ENCODE data around the gene SLN.
A peak's percentile ranks its signal among the peaks of the same experiment; 100 is the strongest.

The SLN gene

DNA sequence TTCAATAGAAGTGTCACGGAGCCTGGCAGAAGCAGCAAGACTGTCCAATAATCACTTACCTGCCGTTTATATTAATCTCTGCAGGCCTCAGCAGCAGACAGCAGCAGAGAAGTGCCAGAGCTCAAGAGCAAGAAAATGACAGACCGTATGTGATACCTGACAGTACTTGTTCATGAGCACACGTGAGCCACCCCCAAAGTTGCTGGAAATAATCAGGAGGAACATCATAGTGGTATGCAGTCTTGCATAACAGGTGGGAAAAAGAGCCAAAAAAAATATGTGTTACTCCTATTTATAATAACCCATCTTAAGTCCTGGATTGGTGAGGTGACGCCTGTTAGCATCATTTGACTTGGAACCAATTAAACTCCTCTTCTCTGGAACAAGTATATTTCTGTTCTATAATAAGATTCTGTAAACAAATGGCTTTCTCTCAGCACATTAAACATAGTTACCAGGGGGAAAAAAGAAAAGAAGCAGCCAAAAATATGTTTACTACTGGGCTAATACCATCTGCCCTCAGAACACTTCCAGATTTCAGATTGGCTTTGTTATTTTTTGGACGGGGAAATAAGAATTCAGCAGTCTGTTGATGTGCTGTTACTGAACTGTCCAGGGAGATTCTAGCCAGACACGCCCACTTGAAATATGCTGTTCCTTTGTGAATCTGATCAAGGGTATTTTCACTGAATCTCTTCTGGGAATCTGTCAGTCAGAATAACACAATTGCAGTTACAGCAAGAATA lies 7.9 kb upstream of the SLN start:
- no peak for DNase-seq (ENCODE audit: low spot score)

DNA sequence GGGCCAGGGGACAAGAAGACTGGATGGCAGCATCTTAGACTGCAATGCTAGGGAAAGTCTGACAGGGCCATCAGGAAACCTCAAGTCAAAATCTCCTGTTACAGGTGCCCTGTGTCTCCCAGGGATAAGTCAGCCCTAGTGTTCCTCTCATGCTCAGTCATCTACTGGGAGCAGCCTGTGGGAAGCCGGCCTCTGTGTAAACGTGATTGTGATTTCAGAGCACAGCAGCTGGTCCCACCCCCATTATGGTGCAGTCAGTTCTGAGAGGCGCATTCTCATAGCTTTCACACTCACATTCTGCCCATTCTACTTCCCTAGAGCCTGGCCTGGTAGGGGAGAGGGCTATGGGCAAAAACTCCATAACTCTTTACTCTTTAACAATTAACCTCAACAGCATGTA lies 7.2 kb upstream of the SLN start:
- no peak for DNase-seq (ENCODE audit: low spot score)

DNA sequence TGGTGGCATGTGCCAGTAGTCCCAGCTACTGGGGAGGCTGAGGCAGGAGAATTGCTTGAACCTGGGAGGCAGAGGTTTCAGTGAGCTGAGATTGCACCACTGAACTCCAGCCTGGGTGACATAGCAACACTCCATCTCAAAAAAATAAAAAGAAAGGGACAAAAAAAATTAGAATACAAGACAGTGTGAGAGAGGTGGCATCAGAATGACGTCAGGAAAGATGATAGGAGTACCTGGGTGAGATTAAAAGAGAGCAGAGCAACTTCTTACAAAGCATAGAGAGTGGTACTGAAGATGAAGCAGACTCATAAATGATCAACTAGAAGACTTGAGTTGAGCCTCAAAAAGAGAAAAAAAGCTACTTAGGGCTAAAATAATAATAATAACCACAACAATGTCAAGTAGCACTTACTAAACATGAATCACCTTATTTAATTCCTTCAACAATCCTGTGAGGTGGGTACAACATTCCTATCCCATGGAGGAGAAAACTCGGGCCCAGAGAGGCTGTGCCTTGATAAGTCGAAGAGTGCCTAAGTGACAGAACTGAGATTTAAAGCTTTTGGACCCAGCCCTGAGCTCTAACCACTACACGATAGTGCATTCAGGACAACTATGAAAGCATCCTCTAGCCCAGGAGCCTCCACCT lies 5.2 kb upstream of the SLN start:
- no peak for DNase-seq (ENCODE audit: low spot score)

DNA sequence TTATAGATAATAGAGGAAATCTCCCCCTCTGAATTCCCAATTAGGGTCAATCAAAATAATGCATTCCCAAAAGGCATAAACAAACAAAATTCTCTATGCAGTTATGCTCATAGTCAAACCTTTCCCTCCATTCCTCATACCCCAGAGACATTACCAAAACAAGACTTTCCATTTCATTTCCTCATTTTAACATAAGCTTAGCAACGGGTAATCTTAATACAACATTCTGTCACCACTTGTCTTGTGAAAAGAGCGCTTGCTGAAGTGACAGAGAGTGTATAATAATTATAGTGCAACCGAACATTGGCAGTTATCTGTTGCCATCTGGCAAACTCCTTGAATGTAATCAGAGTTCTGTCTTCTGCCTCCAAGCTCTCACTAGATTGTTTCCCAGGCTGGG lies 1.2 kb upstream of the SLN start:
- no peak for DNase-seq (ENCODE audit: low spot score)

DNA sequence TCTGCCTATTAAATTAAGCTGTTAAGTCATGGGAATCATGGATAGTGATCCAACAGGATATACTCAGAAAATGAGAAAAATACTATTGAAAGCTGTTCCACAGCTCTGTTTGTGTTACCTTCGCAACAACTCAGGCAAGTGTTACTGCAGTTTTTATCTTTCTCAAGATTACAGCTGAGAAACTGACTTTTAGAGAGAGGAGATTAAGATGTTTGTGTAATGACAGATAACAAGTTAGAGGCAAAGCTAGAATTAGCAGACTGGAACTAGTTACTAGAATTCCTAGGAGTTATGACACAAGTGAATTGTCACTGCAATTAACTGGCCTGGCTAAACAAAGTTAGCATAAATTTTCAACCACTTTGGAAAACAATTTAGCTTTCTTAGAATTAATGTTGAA lies 1.6 kb downstream of the SLN start:
- no peak for DNase-seq (ENCODE audit: low spot score)

DNA sequence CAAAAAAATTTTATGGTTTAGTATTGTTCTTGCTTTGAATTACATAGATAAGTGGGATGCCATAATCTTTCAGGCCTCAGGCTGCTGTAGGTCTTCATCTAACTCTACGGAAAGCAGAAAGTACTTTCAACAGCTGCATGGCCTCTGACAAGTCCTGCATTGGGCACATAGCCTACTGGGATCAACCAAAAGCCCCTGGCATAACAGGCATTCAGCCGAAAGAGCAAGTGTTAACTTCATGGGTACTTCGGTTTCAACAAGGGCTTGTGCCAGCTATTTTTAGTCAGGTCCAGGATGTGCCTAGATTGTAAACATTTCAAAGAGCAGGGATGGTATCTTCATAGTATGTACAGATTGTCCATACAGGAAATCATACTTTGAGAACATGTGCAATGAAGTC lies 3.1 kb downstream of the SLN start:
- no peak for DNase-seq (ENCODE audit: low spot score)

DNA sequence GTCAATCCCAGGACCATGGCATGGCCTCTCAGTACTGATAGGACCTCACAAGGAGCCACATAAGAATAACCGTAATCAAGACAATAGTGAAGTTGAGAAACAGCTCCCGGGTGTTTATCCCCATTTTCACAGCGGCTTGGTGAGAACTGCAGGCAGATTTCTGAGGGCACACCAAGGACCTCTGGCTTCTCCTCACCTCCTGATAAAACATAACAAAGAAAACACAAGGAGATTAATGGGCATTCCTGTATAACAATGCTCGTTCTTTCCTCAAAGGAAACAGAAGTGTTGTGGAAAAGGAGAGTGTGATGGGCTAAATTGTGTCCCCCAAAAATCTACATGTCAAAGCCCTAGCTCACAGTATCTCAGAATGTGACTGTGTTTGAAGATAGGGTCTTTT lies 4.0 kb downstream of the SLN start:
- DNase-seq (ENCODE audit: low spot score) = no peak

DNA sequence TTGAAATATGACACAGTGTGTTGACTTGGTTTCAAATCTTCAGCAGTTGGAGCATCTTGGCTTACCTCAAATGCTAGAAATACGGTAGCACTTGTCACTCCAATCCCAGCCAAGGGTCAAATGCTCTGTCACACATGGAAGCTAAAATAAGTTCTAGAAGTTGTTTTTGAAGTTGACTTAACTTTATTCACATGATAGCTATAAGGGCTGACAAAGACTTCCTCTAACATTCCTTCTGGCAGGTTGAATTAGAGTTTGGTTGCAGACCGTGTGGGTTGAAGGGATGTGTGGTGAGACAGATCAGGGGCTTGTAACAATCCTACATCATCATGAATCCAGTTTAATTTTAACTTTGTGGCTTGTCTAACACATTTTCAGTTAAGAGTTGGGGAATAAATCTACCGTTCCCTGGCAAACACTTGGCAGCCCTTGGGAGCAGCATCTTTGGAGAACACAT lies 4.6 kb downstream of the SLN start:
- no peak for DNase-seq (ENCODE audit: low spot score)

DNA sequence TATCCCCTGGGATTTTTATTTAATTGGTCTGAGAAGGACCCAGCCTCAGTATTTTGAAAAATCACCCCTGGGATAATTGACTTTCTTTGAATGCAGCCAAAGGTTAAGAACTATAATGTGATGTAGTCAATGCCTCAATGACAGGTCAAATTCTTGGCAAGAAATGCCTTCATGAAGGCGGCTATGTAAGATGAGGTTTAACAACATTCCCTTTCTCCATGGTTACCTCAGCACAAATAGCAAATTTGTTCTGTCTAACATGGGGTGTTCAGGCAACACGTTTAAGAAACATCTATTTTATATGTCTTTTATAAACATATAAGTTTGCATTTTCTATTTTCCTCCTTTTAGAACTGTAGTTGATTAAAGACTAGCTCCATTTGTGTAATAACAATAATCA lies 5.3 kb downstream of the SLN start:
- no peak for DNase-seq (ENCODE audit: low spot score)

DNA sequence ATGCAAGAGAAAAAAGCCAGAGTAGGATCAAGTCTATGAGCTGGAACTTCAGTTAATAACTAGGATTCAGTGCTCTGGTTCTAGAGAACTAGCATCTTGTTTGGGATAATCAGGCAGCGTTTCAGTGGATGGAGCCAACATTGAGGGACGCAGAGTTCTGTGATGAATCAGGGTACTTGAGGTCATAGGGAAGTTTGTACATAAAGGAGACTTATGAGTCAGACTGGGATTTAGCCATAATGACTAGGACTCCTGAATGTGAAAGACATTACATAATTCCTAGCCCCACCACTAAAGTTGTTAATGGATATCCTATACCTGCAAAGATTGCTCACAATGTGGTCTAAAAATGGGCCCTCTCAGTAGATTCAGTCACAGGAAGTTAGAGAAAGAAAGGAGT lies 6.8 kb downstream of the SLN start:
- DNase-seq (ENCODE audit: low spot score) = no peak

DNA sequence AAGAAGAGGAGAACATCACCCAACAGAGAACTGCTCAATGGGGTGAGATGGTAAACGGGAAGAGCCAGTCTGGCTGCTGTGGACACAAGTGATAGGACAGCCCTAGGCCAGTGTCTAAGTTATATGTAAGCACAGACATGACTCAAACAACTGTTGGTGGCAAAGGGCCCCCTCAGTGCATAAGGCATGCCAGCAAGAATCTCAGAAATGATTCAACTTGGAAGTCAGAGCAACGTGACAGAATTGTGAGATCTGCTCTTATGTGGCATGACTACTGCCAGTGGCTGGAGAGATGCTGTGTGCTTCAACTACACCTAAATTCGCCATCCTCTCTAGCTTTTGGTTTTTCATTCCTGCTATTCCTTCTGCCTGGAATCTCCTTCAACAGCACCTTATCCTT lies 7.4 kb downstream of the SLN start:
- no peak for DNase-seq (ENCODE audit: low spot score)

DNA sequence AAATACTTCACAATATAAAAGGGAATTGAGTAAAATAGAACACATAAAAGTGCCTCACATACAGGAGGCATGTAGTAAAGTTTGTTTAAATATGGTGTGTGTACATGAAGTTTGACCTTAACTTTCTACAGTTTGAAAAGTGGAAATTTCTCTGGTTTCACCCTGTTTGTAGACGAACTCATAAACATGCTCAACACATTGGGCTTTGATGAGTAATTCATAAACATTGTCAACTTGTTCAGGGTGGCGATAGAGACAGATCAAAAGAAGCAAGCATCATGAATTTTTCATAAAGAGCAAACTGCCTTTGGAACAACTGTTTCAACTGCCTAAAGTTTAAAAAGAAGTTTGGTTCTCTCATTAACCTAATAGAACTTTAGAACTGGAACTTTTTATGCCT lies 9.1 kb downstream of the SLN start:
- no peak for DNase-seq (ENCODE audit: low spot score)

DNA sequence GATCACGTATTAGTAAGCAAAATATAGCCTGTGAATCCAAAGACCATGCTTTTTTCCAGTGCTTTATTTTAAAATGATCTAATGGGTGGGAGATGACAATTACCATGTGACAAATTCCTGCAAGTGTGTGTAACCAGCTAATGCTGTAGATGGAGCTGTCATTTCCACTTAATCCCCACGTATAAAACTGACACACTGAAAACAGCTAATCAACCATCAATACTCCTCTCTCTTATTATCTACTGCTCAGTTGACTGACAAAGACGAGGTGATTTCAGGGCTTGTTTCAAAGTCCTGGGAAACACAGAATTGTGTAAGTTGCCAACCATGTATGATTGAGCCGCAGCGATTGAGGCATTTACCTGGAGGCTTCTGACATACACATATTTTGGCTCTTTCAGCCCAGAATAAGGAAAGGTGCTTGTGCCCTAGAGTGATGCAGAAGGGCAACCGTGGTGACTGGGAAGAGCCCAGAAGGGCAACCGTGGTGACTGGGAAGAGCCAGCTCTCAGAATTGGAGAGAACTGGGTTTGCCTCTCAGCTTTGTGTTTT lies 9.7 kb downstream of the SLN start:
- no peak for DNase-seq (ENCODE audit: low spot score)

DNA sequence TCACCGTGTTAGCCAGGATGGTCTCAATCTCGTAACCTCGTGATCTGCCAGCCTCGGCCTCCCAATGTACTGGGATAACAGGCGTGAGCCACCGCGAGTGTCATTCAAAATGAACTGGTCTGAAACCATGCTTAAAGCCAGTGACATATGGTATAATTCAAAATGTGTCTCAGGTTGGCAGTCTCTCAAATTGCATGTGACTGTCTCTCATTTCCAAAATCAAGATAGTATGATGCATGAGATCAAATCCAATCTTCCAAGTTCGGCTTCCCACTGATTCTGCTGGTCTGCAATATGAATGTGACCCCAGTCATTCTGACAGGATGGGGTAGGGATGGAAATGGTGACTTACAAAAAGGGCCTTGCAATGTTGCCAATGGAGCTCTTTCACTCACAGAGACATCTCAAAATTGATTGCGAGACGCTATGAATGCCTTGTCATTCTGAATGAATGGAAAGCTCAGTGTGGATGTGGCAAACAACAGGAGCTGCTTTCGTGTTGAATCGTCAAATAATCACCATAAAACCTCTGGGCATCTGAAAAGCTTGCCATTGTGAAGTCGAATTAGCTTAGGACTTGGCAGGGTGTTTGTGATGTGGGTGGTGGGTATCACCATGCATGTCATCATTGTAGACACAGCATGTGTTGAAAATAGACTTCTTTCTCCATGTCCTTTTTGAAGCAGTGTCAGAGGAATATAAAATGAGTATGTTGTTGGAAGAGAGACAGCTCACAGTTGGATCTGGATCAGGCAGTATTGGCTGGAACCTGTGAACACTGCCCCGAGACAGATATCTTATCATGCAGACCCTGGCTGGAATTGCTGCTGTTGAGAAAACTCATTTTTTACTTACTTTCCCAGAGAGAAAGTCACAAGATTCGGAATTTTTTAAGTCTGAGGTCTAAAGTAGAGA lies 12.2 kb downstream of the SLN start:
- no peak for DNase-seq (ENCODE audit: low spot score)

DNA sequence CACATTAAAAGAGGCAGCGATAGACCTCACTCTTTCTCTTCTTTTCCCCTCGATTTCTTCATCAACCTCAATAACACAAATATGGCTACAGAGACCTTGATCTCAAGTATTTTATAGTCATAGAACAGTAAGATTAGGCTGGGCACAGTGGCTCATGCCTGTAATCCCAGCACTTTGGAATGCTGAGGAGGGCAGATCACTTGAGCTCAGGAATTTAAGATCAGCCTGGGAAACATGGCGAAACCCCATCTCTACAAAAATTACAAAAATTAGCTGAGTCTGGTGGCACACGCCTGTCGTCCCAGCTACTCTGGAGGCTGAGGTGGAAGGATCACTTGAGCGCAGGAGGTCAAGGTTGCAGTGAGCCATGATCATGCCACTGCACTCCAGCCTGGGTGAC lies 14.6 kb downstream of the SLN start:
- no peak for DNase-seq (ENCODE audit: low spot score)

DNA sequence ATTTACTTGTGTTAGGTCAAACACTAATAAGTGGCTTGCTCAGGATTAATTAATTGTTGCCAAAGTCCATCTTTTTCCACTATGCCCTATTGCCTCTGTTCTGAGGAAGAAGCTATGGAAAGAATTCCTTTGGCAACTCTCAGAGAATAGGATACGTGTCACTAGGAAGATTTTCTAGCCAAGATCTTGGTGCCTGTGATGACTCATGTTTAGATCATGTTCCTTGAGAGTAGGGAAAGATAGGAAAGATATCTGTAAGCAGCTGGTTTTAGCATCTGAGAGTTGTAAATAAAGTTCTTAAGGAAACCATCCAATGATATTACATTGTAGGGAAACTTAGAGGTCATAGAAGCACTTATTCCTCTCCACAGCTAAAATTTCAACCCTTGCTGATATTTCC lies 15.7 kb downstream of the SLN start:
- no peak for DNase-seq (ENCODE audit: low spot score)

DNA sequence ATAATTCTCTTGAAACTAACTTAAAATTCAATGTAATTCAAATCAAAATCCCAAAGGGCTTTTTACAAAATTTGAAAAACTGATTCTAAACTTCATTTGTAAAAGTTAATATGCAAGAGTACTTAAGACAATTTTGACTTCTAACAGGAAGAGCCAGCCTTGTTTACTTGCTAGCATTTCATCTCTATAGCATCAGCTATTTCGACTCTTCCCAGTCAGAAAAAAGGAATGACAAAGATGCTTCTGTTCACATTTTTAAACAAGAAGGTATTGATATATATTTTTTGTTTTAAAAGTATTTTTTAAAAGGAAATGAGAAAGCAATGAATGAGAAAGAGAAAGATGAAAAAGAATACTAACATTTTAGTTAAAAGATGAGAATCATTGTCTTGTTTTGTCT lies 16.4 kb downstream of the SLN start:
- DNase-seq (ENCODE audit: low spot score) = no peak

DNA sequence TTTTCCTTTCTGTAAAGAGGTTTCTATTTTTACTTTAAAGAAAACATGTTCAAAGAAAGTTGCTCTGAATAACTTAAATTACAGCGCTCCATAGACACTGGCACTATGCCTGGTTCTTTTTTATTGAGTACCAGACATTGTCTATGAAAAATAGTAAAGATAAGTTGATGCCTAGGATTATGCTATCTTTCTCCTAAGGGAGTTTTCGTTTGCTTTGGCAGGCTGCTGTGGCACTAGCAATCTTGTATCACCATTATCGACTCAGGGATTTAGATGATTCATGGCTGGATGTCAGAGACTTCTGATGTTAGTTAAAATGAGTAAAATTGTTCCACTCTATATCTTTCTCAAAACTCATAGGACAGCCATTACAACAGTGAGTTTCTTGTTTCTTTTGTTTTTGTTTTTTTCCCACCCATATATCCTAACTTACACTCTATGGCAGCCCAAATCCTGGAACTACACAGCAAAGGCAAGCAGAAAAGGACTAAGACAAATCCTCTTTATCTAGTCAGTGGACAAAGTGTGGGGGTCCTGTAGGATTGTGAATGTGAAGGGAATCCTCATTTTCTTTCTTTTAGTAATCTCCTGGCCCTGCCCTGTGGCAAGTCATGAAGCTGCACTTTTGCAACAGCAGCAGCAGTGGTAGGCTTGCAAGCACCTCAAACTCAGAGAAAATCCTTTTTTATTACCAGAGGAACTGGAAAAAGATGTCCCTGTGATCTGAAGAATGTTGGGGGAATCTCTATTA lies 20.7 kb downstream of the SLN start:
- no peak for DNase-seq (ENCODE audit: low spot score)

DNA sequence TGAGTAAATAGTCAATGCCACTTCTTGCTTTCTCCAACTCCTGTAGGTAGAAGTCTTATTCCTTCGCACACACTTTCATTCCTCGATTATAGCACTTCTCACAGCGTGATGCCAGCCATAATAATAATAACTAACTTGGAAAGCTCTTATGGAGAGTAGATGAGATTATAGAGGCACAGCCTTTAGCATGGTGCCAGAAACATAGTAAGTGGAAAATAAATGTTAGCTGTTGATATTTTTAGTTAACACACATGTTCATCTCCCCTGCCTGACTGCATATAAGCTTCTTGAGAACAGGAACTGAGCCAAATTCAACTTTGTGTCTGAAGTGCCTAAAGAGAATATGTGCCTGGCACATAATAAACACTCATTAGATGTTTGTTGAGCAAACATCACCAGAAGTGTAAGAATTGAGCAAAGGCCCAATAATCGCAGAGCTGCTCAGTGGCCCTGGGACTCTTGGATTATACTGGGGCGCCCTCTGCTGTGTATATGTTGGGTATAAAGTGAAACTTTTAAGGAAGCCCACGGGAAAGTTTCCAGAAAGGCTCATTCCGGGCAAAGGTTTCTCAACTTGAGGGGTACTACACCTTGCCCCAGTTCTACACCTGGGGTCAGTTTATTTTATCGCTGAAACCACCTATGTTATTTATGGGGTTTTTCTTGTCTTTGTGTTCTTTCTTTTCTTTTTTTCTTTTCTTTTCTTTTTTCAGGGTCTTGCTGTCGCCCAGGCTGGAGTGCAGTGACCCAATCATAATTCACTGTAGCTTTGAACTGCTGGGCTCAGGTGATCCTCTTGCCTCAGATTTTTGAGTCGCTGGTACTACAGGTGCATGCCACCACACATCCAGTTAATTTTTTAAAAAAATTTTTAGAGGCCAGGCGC lies 22.3 kb downstream of the SLN start:
- peak; percentile 35 for DNase-seq (ENCODE audit: low spot score)

DNA sequence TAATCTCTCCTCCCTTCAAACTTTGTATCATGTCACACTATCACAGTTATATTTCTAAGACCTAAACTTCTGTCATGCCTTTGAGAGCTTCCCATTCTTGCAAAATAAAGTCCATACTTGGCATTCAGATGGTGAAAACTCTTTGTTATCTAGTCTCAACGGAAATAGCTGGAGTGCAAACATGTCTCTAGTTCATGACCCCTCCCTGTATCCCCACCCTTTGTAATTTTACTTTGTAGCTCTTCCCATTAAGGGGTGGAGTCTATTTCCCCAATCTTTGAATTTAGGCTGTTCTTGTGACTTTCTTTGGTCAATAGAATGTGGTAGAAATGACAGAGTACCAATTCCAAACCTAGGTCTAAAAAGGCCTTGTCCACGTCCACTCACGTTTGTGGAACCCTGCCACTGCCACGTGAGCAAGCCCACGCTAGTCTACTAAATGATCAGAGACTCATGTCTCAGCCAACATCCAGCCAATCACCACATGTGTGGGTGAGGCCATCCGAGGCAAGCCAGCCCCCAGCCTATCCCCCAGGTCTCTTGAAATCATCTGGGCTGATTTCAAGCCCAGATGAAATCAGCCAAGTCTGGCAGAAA lies 23.4 kb downstream of the SLN start:
- no peak for DNase-seq (ENCODE audit: low spot score)
